Stimulated activated CD4-positive, alpha-beta T cell treated with anti-CD3 and anti-CD28 coated beads, Interleukin-4, amount 100 ng/mL, for 24 hours (primary cell): Measurements from ENCODE around the gene SPEG.

ENCODE experiments used
- DNase-seq: peaks from one replicate; pipeline ENCODE4 v3.0.0-alpha.2; 2020

The SPEG gene

DNA sequence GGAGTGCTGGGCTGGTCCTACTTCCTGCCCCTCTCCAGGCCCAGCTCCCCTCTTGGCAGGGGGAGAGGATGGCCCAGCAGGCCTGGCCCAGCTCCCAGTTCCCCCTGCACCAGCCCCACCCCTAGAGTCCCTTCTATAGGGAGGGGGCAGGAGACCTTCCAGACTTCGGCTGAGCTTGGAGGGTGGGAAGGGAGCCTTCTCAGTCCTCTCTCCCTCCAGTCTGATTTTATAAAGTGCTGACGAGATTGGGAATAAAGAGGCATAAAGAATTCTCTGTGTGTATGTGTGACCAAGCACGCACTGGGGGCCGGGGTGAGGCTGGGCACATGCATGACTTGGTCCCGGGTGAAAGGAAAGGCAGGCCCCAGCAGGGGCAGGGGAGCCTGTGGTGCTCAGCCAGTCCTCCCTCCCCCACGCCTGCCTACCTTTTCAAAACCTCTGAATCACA lies 103.9 kb downstream of the SPEG start:
- DNase-seq = no peak

DNA sequence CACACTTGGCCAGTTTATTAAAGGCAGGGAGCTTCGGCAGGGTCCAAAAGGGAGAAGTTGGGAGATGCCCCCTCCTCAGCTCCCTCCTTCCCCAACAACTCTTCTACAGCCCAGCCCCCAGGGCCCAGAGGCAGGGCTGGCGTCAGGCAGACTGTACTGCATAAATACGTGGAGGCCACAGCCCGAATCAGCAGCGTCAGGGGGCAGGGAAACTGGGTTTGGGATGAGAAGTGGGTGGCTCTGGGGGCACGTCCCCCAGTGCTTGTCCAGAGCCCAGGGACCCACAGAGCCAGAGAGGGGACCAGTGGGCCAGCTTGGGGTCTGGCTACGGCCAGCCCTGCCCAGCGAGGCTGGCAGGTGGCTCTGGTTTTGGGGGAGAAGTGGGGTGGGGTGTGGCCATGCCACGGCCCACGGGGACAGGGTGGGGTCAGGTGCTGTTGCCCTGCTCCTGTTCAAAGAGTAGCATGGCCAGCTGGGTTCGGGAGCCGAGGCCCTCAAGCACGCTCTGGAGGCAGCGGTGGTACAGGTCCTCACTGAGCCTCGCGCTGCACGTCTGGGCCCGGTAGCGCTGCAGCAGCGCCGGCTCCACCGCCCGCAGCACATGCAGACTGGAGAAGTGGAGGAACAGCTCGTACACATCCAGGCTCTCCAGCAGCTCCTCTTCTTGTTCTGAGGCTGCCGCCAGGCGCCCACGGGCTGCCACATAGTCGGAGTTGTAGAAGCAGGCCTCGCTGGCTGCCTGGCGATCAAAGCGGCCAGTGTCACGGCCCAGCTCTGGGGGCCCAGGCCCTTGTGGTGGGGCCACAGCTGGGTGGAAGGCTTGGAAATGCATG lies 104.5 kb downstream of the SPEG start:
- DNase-seq = no peak

GRCh38 chr2:219539926-219540678 lies 105.5 kb downstream of the SPEG start:
- no peak for DNase-seq

GRCh38 chr2:219540784-219541504 lies 106.3 kb downstream of the SPEG start:
- no peak for DNase-seq

DNA sequence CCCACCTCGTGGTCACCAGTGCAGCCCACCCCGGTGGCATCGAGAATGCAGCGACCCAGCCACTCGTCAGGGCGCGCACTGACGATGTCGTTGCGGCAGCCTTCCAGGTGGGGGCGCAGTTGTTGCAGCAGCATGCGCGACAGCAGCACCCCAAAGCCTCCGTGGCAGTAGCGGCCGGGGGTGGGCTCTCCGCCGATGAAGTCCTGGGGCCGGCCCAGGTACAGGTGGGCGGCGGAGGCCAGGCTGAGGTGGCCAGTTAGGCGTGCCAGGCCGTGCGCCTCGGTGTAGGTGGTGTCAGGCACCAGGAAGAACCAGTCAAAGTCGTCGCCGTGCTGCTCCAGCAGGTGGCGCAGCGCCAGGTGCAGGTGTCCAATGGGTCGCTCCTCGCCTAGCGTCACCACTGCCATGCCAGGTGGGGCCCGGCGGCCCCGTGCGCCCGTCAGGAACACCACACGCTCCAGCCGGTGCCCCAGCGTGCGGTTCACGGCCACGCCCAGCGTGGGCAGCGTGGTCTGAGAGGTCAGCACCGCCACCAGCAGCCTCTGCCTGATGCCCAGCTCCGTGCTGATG lies 107.1 kb downstream of the SPEG start:
- DNase-seq = peak; percentile 86

- no peak for DNase-seq
Measured at GRCh38 chr2:219542931-219543595, 108.4 kb downstream of the SPEG start.

- peak; percentile 95 for DNase-seq
Measured at GRCh38 chr2:219543596-219544358, 109.1 kb downstream of the SPEG start, which contains the start of the genes CHPF and TMEM198. Gene CHPF (minus strand): TSS chr2:219543809. CDS start chr2:219543538, 271 bp downstream. Gene TMEM198 (plus strand): TSS chr2:219544028. CDS start chr2:219544728, 700 bp downstream.

DNA sequence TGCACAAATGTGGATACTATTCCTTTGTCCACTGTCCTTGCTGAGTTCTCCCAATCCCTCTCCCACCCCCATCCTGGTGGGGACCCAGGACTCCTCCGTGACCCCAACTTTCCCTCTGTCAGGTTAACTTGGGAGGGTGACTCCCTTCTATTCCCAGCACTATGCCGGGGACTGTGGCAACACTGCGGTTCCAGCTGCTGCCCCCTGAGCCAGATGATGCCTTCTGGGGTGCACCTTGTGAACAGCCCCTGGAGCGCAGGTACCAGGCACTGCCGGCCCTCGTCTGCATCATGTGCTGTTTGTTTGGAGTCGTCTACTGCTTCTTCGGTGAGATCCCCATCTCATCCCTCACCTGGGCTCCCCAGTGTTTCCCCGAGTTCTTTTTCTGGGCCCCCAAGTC lies 109.9 kb downstream of the SPEG start:
- no peak for DNase-seq

GRCh38 chr2:219545295-219545942 lies 110.8 kb downstream of the SPEG start:
- DNase-seq = no peak

- no peak for DNase-seq
Measured at GRCh38 chr2:219545943-219546352, 111.3 kb downstream of the SPEG start.

DNA sequence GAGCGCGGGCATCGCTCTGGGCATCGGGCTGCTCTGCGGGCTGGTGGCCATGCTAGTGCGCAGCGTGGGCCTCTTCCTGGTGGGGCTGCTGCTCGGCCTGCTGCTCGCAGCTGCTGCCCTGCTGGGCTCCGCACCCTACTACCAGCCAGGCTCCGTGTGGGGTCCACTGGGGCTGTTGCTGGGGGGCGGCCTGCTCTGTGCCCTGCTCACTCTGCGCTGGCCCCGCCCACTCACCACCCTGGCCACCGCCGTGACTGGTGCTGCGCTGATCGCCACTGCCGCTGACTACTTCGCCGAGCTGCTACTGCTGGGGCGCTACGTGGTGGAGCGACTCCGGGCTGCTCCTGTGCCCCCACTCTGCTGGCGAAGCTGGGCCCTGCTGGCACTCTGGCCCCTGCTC lies 113.0 kb downstream of the SPEG start:
- DNase-seq = no peak
